ENCODE measurements around the gene FMO5. TPM values are rescaled to one million over a fixed set of nuclear protein-coding genes. Genes with fewer than 3 reads are reported as not detected.
"Not testable (repeated sequence)": the region's sequence is repeated elsewhere in the genome, so short reads cannot be mapped to it uniquely, and the experiment has no call there.

FMO5 gene
- total RNA-seq, 4 donors from 2014 or later = 57.6 to 145 (median 62.6) TPM

GRCh38 chr1:147241934-147242448 is 16.9 kb upstream of the FMO5 start:
- Histone ChIP-seq H3K9me3 (no peaks in the 10 kb centered on the region), H3K36me3 (no peaks in the 10 kb centered on the region), H3K27ac (peak overlapping the region; percentile 91 to 99 (median 98)), H3K27me3 (no peaks in the 10 kb centered on the region), H3K4me1 (peaks cover 6 to 52% (median 27%) of the 10 kb centered on the region in 4 donors), H3K4me3 (peak overlapping the region in 2 of 4 donors; percentile 81 to 99)
- no peak for DNase-seq
- in situ Hi-C loops (cut with MboI; ENCODE audit: low pct_ligation_motif_present in 1 of 4, low pct_unique_long_range_greater_than_20kb in 1 of 4, low sequenced_read_pairs in 3 of 4) (loop anchor here in 2 of 4 donors (10.0 kb wide), 1 partner anchor 67 kb away; the partner anchor contains the start of gene PRKAB2 (in 2 of the 2)), intact Hi-C loops (cut with DNase I; ENCODE audit: low total_unique reads) (loop anchor here (2.0 kb wide), 1 partner anchor 69 kb away; the partner anchor contains the start of gene PRKAB2)
- TF ChIP-seq EP300 (IDR thresholded peaks at IDR 0.05; ENCODE audit: low read depth) = no peak
- no peak for TF ChIP-seq POLR2AphosphoS5 (IDR thresholded peaks at IDR 0.05)
- no peak for TF ChIP-seq POLR2A (IDR thresholded peaks at IDR 0.05)
- TF ChIP-seq CTCF (IDR thresholded peaks at IDR 0.05) = no peak
- 20 to 42% methylated on average over 2 to 9 of the region's 9 CpGs for WGBS, 2 donors (ENCODE audit: low coverage in 1 of 2)

- H3K4me3 ChIP-seq; DNase-seq; H3K9me3 ChIP-seq; H3K36me3 ChIP-seq; intact Hi-C loops (cut with DNase I; ENCODE audit: low total_unique reads); H3K27me3 ChIP-seq: not testable (repeated sequence)
- Histone ChIP-seq H3K4me1 (peaks cover 6 to 57% (median 35%) of the 10 kb centered on the region in 4 donors), H3K27ac (peak overlapping the region in 1 of 4 donors; percentile 75)
- in situ Hi-C loops (cut with MboI; ENCODE audit: low pct_ligation_motif_present in 1 of 4, low pct_unique_long_range_greater_than_20kb in 1 of 4, low sequenced_read_pairs in 3 of 4) = loop anchor here in 2 of 4 donors (10.0 kb wide), 1 partner anchor 65 kb away; the partner anchor contains the start of gene PRKAB2 (in 2 of the 2)
- 88 to 100% methylated on average over 2 to 5 of the region's 5 CpGs for WGBS, 2 donors (ENCODE audit: low coverage in 1 of 2)
Measured at GRCh38 chr1:147240131-147240721, 15.1 kb upstream of the FMO5 start.

GRCh38 chr1:147238925-147239820 is 14.0 kb upstream of the FMO5 start:
- intact Hi-C loops (cut with DNase I; ENCODE audit: low total_unique reads) = no loop called here
- Histone ChIP-seq H3K27me3 (no peaks in the 10 kb centered on the region), H3K9me3 (no peaks in the 10 kb centered on the region), H3K36me3 (no peaks in the 10 kb centered on the region), H3K4me3 (no peak overlapping the region), H3K4me1 (peaks cover 6 to 52% (median 34%) of the 10 kb centered on the region in 4 donors), H3K27ac (peak overlapping the region; percentile 75 to 87 (median 84))
- TF ChIP-seq CTCF (IDR thresholded peaks at IDR 0.05) (no peak), POLR2A (IDR thresholded peaks at IDR 0.05) (no peak), EP300 (IDR thresholded peaks at IDR 0.05; ENCODE audit: low read depth) (no peak), POLR2AphosphoS5 (IDR thresholded peaks at IDR 0.05) (no peak)
- 55 to 69% methylated on average over 10 to 11 of the region's 11 CpGs for WGBS, 2 donors (ENCODE audit: low coverage in 1 of 2)
- no peak for DNase-seq
- in situ Hi-C loops (cut with MboI; ENCODE audit: low pct_ligation_motif_present in 1 of 4, low pct_unique_long_range_greater_than_20kb in 1 of 4, low sequenced_read_pairs in 3 of 4) = no loop called here

GRCh38 chr1:147238053-147238902 is 13.1 kb upstream of the FMO5 start:
- Histone ChIP-seq H3K4me1 (peaks cover 6 to 48% (median 28%) of the 10 kb centered on the region in 4 donors), H3K36me3 (no peaks in the 10 kb centered on the region), H3K27me3 (no peaks in the 10 kb centered on the region), H3K4me3 (no peak overlapping the region), H3K9me3 (no peaks in the 10 kb centered on the region), H3K27ac (peak overlapping the region; percentile 75 to 87 (median 84))
- in situ Hi-C loops (cut with MboI; ENCODE audit: low pct_ligation_motif_present in 1 of 4, low pct_unique_long_range_greater_than_20kb in 1 of 4, low sequenced_read_pairs in 3 of 4) (no loop called here), intact Hi-C loops (cut with DNase I; ENCODE audit: low total_unique reads) (no loop called here)
- WGBS, 2 donors (ENCODE audit: low coverage in 1 of 2) = 17 to 38% methylated on average over 3 of the region's 3 CpGs
- no peak for DNase-seq
- peak in 1 of 3 donors; percentile 45 for TF ChIP-seq POLR2AphosphoS5 (IDR thresholded peaks at IDR 0.05)
- no peak for TF ChIP-seq CTCF (IDR thresholded peaks at IDR 0.05)
